Fibroblast of lung (primary cell): Measurements from ENCODE around the gene TMEM250. TPM values are rescaled to one million over a fixed set of nuclear protein-coding genes. Genes with fewer than 3 reads are reported as not detected.
A peak's percentile ranks its signal among the peaks of the same experiment; 100 is the strongest.

Source experiments
- DNase-seq, 2 donors: peaks; one replicate each; pipeline versions ENCODE4 v3.0.0 to v3.0.0-alpha.2; 2010; ENCODE audit warnings: low read depth in 2 of 2
- H2AFZ ChIP-seq: 2 replicates; pipeline ENCODE4 v1.5.1; 2012; ENCODE audit warnings: low read length, control low read depth, inconsistent platforms
- H3K27ac ChIP-seq: 2 replicates; pipeline ENCODE4 v1.5.1; 2011; ENCODE audit warnings: low read length, control low read depth; ENCODE audit not compliant: insufficient read depth
- H3K27me3 ChIP-seq: 2 replicates; pipeline ENCODE4 v1.5.1; 2011; ENCODE audit warnings: mild to moderate bottlenecking, low read length; ENCODE audit not compliant: control insufficient read depth, insufficient read depth
- H3K36me3 ChIP-seq: 2 replicates; pipeline ENCODE4 v1.5.1; 2011; ENCODE audit warnings: low read length; ENCODE audit not compliant: control insufficient read depth, insufficient read depth
- H3K4me1 ChIP-seq: 2 replicates; pipeline ENCODE4 v1.5.1; 2011; ENCODE audit warnings: low read length; ENCODE audit not compliant: control insufficient read depth, insufficient read depth; ENCODE audit errors: extremely low read depth
- H3K4me2 ChIP-seq: 2 replicates; pipeline ENCODE4 v1.5.1; 2011; ENCODE audit warnings: low read length, control low read depth; ENCODE audit not compliant: insufficient read depth; ENCODE audit errors: extremely low read depth
- H3K4me3 ChIP-seq, 4 experiments: fragments of 200-600 bp in 1 of 4; sonication (generic) in 1 of 4; replicated peaks in 1 of 4; 2 replicates each; pipeline ENCODE4 v1.5.1; 2011 to 2016; ENCODE audit warnings: low read length in 4 of 4, low read depth in 3 of 4, mild to moderate bottlenecking in 3 of 4, control low read depth in 2 of 4, inconsistent platforms in 1 of 4, mixed read lengths in 1 of 4; ENCODE audit not compliant: insufficient read depth in 1 of 4; ENCODE audit errors: control extremely low read depth in 1 of 4
- H3K79me2 ChIP-seq: 2 replicates; pipeline ENCODE4 v1.5.1; 2012; ENCODE audit warnings: mild to moderate bottlenecking, low read length, inconsistent platforms; ENCODE audit not compliant: control insufficient read depth, insufficient read depth
- H3K9ac ChIP-seq: 2 replicates; pipeline ENCODE4 v1.5.1; 2011; ENCODE audit warnings: mild to moderate bottlenecking, low read length, control low read depth; ENCODE audit not compliant: insufficient read depth
- H3K9me3 ChIP-seq: 2 replicates; pipeline ENCODE4 v1.5.1; 2012; ENCODE audit warnings: low read depth, low read length; ENCODE audit not compliant: control insufficient read depth, insufficient read depth
- H4K20me1 ChIP-seq: 2 replicates; pipeline ENCODE4 v1.5.1; 2011; ENCODE audit warnings: low read length; ENCODE audit not compliant: control insufficient read depth, insufficient read depth; ENCODE audit errors: extremely low read depth
- CTCF ChIP-seq, 2 donors: IDR thresholded peaks in 1 of 2; conservative IDR thresholded peaks in 1 of 2; 1 replicate in 1 of 2; 2 replicates in 1 of 2; pipeline ENCODE4 v1.5.1; 2011 to 2012; ENCODE audit warnings: low read length in 2 of 2, control low read depth in 1 of 2, inconsistent platforms in 1 of 2, low read depth in 1 of 2, mild to moderate bottlenecking in 1 of 2
- EZH2 ChIP-seq: IDR thresholded peaks from 2 replicates; pipeline ENCODE4 v1.5.1; 2012; ENCODE audit warnings: low read length, control low read depth, mild to moderate bottlenecking; ENCODE audit errors: missing control alignments
- polyA plus RNA-seq, 2 donors: library from polyadenylated mRNA; depleted of rRNA in 1 of 2; stranded (reverse) in 1 of 2; unstranded in 1 of 2; fragments of >200 nt; gene quantifications; 2 replicates each; pipeline ENCODE4 v1.2.1, GENCODE V29; 2011 to 2012; ENCODE audit warnings: missing spikeins in 1 of 2
- total RNA-seq: library from RNA; depleted of rRNA; stranded (reverse); fragments of >200 nt; gene quantifications from 2 replicates; pipeline ENCODE4 v1.2.1, GENCODE V29; 2014

TMEM250 gene
- total and polyA plus RNA-seq, 2 donors (not counting 1 experiment from before 2014, with no cell fraction given) = 13.3 to 43.3 TPM

DNA sequence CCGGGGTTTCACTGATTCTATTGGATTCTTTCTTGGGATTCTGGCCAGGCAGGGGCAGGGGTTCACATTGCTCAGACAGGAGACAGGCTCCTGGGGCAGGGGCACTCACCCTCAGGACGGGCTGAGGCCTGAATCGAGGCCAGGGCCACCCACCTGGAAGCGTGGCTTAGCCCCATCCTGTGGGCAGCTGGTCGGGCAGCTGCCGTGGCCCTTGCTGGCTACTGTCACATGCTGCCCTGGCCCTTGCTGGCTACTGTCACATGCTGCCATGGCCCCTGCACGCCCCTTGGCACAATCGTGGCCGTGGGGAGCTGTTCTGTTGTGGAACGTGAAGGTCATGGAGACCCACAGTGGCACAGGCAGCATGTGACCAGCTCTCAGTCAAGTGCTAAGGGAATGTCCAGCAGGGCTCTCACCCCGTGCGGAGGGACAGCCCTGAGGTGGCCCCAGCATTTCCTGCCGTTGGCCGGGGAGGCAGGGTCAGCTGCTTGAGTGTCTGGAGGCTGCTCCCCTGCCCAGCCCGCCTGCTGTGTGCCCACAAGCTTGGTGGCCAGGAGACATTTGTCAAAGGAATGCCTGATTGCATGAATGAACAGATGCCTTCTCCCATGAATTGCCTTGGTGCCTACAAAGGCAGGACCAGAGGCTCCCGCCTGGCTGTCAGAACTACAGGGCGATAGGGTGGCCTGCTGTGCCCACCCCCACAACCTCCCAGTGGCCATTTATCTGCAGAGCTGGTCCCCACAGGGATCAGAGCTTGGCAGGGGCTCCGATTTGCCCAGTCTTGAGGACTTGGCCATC, 16.9 kb upstream of the TMEM250 start:
- H3K36me3 ChIP-seq = no peaks in the 10 kb centered on the region
- H3K9ac ChIP-seq = no peak overlapping the region
- no peaks in the 10 kb centered on the region for H3K79me2 ChIP-seq
- peaks cover 37% of the 10 kb centered on the region for H3K27me3 ChIP-seq
- H4K20me1 ChIP-seq = no peaks in the 10 kb centered on the region
- H3K4me2 ChIP-seq = no peak overlapping the region
- H3K27ac ChIP-seq = no peak overlapping the region
- H2AFZ ChIP-seq = no peak overlapping the region
- DNase-seq = no peak
- TF ChIP-seq EZH2 (no peak), CTCF (conservative IDR thresholded peaks at IDR 0.05 in 1 of 2, IDR thresholded peaks at IDR 0.05 in 1 of 2; ENCODE audit: low read depth in 1 of 2, low read length in 2 of 2) (no peak)
- no peak overlapping the region for H3K4me3 ChIP-seq
- H3K9me3 ChIP-seq = no peaks in the 10 kb centered on the region
- no peaks in the 10 kb centered on the region for H3K4me1 ChIP-seq

GRCh38 chr9:136133959-136134484, 15.3 kb upstream of the TMEM250 start:
- H3K9me3 ChIP-seq = no peaks in the 10 kb centered on the region
- no peaks in the 10 kb centered on the region for H4K20me1 ChIP-seq
- no peak overlapping the region for H3K9ac ChIP-seq
- no peak overlapping the region for H3K4me3 ChIP-seq
- DNase-seq = no peak
- H3K4me2 ChIP-seq = no peak overlapping the region
- peaks cover 46% of the 10 kb centered on the region for H3K27me3 ChIP-seq
- no peaks in the 10 kb centered on the region for H3K4me1 ChIP-seq
- TF ChIP-seq EZH2 (no peak), CTCF (conservative IDR thresholded peaks at IDR 0.05 in 1 of 2, IDR thresholded peaks at IDR 0.05 in 1 of 2; ENCODE audit: low read depth in 1 of 2, low read length in 2 of 2) (no peak)
- H3K79me2 ChIP-seq = no peaks in the 10 kb centered on the region
- no peak overlapping the region for H3K27ac ChIP-seq
- H3K36me3 ChIP-seq = no peaks in the 10 kb centered on the region
- no peak overlapping the region for H2AFZ ChIP-seq

DNA sequence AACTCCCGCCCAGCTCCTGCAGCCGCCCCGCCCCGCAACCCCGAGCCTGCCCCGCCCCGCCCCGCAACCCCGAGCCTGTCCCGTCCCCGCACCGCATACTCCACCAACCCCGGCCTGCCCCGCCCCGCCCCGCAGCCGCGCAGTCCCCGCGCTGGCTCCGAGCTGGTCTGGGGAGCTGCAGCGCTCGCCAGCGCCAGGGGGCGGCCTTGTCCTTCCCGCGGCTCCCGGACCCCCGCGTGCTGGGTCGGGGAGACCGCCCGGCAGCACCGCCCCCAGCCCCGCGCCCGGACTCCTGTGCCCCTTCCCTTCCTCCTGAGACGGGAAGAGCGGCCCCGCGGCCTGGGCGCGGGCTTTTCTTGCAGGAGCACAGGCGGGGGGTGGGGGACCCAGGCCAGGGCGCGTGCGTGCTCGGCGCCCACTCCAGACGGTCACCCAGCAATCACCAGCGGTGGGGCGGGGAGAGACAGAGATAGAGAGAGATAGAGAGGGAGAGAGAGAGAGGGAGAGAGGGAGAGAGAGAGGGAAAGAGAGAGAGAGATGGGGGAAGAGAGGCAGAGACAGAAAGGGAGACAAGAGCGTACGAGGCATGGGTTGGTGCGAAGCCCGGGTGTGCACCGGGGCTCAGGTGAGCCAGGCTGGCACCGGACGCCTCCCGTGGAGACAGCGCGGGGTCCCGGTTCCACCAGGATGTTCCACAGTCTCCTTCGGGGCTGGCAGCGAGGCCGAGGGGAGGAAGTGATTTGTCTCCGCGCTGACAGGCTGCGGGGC, 14.7 kb upstream of the TMEM250 start:
- TF ChIP-seq EZH2 (peak; percentile 56), CTCF (conservative IDR thresholded peaks at IDR 0.05 in 1 of 2, IDR thresholded peaks at IDR 0.05 in 1 of 2; ENCODE audit: low read depth in 1 of 2, low read length in 2 of 2) (peak; percentile 25 to 33)
- DNase-seq = peak; percentile 12 to 25
- no peak overlapping the region for H3K27ac ChIP-seq
- no peaks in the 10 kb centered on the region for H3K36me3 ChIP-seq
- no peaks in the 10 kb centered on the region for H3K79me2 ChIP-seq
- H3K27me3 ChIP-seq = peaks cover 52% of the 10 kb centered on the region
- no peaks in the 10 kb centered on the region for H3K9me3 ChIP-seq
- no peaks in the 10 kb centered on the region for H3K4me1 ChIP-seq
- no peak overlapping the region for H2AFZ ChIP-seq
- H3K4me3 ChIP-seq = peak overlapping the region in 1 of 4 experiments; percentile 50
- no peaks in the 10 kb centered on the region for H4K20me1 ChIP-seq
- peak overlapping the region; percentile 35 for H3K4me2 ChIP-seq
- H3K9ac ChIP-seq = no peak overlapping the region
